NCI-H1105 (cell line): ENCODE measurements around the gene CPNE2.

Experiments
- DNase-seq: peaks from one replicate; lab custom pipeline; 2025; lab: John Stamatoyannopoulos, UW

CPNE2 gene

GRCh38 chr16:57192720-57193486, 100.5 kb downstream of the CPNE2 start:
- no peak for DNase-seq

- no peak for DNase-seq
Measured at GRCh38 chr16:57194512-57194911, 102.1 kb downstream of the CPNE2 start.

GRCh38 chr16:57196286-57196685, 103.9 kb downstream of the CPNE2 start:
- DNase-seq = no peak

- no peak for DNase-seq
Measured at GRCh38 chr16:57196753-57197152, 104.4 kb downstream of the CPNE2 start.
